NCI-H187 treated with DMSO at 0.1 percent for 48 hours (cell line): ENCODE results near the gene SLC2A5.

Source experiments
- DNase-seq: peaks from one replicate; lab custom pipeline; 2025; lab: John Stamatoyannopoulos, UW

Gene SLC2A5

GRCh38 chr1:9093091-9093490 lies 23.7 kb upstream of the SLC2A5 start:
- no peak for DNase-seq

- DNase-seq, result no peak
These were observed 19.4 kb upstream of the SLC2A5 start for GRCh38 chr1:9088807-9089206.

- DNase-seq, result no peak
These were observed 18.1 kb upstream of the SLC2A5 start for GRCh38 chr1:9087411-9088125.

- no peak for DNase-seq
These were observed 17.4 kb upstream of the SLC2A5 start for GRCh38 chr1:9086796-9087195.

- peak; percentile 53 for DNase-seq
These were observed 16.6 kb upstream of the SLC2A5 start for GRCh38 chr1:9086045-9086444.

- DNase-seq, result no peak
These were observed 16.0 kb upstream of the SLC2A5 start for GRCh38 chr1:9085306-9085940.

- DNase-seq, result no peak
These were observed 15.5 kb upstream of the SLC2A5 start for GRCh38 chr1:9084906-9085305.

- no peak for DNase-seq
These were observed 12.0 kb upstream of the SLC2A5 start for GRCh38 chr1:9081473-9081872.

GRCh38 chr1:9080705-9081291 lies 11.4 kb upstream of the SLC2A5 start:
- DNase-seq, result no peak

GRCh38 chr1:9079988-9080704 lies 10.7 kb upstream of the SLC2A5 start:
- DNase-seq, result no peak

GRCh38 chr1:9078752-9079500 lies 9.5 kb upstream of the SLC2A5 start:
- DNase-seq, result no peak

- no peak for DNase-seq
These were observed 8.7 kb upstream of the SLC2A5 start for GRCh38 chr1:9078015-9078751.

GRCh38 chr1:9075022-9075421 lies 5.6 kb upstream of the SLC2A5 start:
- peak; percentile 42 for DNase-seq

GRCh38 chr1:9073143-9073542 lies 3.7 kb upstream of the SLC2A5 start:
- DNase-seq, result no peak

GRCh38 chr1:9071554-9072235 lies 2.3 kb upstream of the SLC2A5 start:
- DNase-seq, result no peak

GRCh38 chr1:9070486-9070885 lies 1.1 kb upstream of the SLC2A5 start:
- DNase-seq, result no peak

GRCh38 chr1:9068981-9069325 lies 482 bp downstream of the SLC2A5 start:
- DNase-seq, result peak; percentile 5

GRCh38 chr1:9066945-9067807 lies 2.3 kb downstream of the SLC2A5 start:
- DNase-seq, result no peak

GRCh38 chr1:9065213-9065751 lies 4.2 kb downstream of the SLC2A5 start:
- DNase-seq, result no peak

GRCh38 chr1:9062846-9063245 lies 6.6 kb downstream of the SLC2A5 start:
- no peak for DNase-seq
